GM12864 (cell line): ENCODE measurements around the gene AGT.
"Not testable (repeated sequence)": the region's sequence is repeated elsewhere in the genome, so short reads cannot be mapped to it uniquely, and the experiment has no call there.

Experiments
- DNase-seq: peaks from one replicate; pipeline ENCODE4 v3.0.0-alpha.2; 2011; ENCODE audit warnings: low read depth
- H3K4me3 ChIP-seq: 2 replicates; pipeline ENCODE4 v1.5.1; 2011; ENCODE audit warnings: mild to moderate bottlenecking, low read depth, low read length, control low read depth
- TF ChIP-seq, protein P1 (sequence below): IDR thresholded peaks from 2 replicates; pipeline ENCODE4 v1.5.1; 2011; ENCODE audit warnings: low read depth, mild to moderate bottlenecking, moderate library complexity, low read length, control low read depth, inconsistent platforms; ENCODE audit errors: missing control alignments

AGT gene

GRCh38 chr1:230661976-230662375 lies 51.9 kb downstream of the AGT start:
- TF ChIP-seq, protein P1, sequence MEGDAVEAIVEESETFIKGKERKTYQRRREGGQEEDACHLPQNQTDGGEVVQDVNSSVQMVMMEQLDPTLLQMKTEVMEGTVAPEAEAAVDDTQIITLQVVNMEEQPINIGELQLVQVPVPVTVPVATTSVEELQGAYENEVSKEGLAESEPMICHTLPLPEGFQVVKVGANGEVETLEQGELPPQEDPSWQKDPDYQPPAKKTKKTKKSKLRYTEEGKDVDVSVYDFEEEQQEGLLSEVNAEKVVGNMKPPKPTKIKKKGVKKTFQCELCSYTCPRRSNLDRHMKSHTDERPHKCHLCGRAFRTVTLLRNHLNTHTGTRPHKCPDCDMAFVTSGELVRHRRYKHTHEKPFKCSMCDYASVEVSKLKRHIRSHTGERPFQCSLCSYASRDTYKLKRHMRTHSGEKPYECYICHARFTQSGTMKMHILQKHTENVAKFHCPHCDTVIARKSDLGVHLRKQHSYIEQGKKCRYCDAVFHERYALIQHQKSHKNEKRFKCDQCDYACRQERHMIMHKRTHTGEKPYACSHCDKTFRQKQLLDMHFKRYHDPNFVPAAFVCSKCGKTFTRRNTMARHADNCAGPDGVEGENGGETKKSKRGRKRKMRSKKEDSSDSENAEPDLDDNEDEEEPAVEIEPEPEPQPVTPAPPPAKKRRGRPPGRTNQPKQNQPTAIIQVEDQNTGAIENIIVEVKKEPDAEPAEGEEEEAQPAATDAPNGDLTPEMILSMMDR, result no peak
- no peak overlapping the region for H3K4me3 ChIP-seq
- no peak for DNase-seq

DNA sequence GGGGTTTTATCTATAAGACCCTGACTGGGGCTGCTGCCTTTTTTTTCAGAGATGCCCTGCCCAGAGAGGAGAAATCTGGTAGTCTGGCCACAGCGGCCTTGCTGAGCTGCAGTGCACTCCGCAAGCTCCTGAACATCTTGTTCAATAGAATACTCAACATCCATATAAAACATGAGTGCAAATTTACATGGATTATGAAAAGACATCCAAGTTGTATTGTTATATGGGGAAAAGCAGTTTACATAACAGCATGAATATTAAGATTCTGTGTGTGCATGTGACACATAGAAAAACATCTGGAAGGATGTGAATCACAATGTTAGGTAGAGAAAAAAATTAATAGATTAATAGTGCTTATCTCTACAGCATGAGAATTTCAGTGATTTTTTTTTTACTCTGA lies 55.2 kb downstream of the AGT start:
- H3K4me3 ChIP-seq, result no peak overlapping the region
- no peak for DNase-seq
- TF ChIP-seq, protein P1, result no peak

- not testable (repeated sequence) for DNase-seq, H3K4me3 ChIP-seq
Measured at GRCh38 chr1:230658103-230658502, 55.8 kb downstream of the AGT start.

DNA sequence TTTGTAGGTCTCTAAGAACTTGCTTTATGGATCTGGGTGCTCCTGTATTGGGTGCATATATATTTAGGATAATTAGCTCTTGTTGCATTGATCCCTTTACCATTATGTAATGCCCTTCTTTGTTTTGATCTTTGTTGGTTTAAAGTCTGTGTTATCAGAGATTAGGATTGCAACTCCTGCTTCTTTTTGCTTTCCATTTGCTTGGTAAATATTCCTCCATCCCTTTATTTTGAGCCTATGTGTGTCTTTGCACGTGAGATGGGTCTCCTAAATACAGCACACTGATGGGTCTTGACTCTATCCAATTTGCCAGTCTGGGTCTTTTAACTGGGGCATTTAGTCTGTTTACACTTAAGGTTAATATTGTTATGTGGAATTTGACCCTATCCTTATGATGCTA lies 57.2 kb downstream of the AGT start:
- H3K4me3 ChIP-seq, DNase-seq: not testable (repeated sequence)
